H7 (cell line): ENCODE results near the gene OLFM1. TPM values are rescaled to one million over a fixed set of nuclear protein-coding genes. Genes with fewer than 3 reads are reported as not detected.
"Not testable (repeated sequence)": the region's sequence is repeated elsewhere in the genome, so short reads cannot be mapped to it uniquely, and the experiment has no call there.

Experiments used
- DNase-seq: peaks from one replicate; pipeline ENCODE4 v3.0.0; 2012
- H3K27me3 ChIP-seq: 2 replicates; pipeline ENCODE4 v1.6.0; 2011; ENCODE audit warnings: mild to moderate bottlenecking, low read length; ENCODE audit not compliant: control insufficient read depth, insufficient read depth
- H3K36me3 ChIP-seq: replicated peaks from 2 replicates; pipeline ENCODE4 v1.5.1; 2011; ENCODE audit warnings: low read length; ENCODE audit not compliant: control insufficient read depth, insufficient read depth
- H3K4me3 ChIP-seq: 2 replicates; pipeline ENCODE4 v1.5.1; 2011; ENCODE audit warnings: low read depth, mild to moderate bottlenecking, control low read depth, low read length, moderate library complexity; ENCODE audit not compliant: insufficient read depth
- total RNA-seq: library from RNA; depleted of rRNA; stranded (reverse); fragments of >200 nt; shearing (Covaris generic); gene quantifications from 2 replicates; pipeline ENCODE4 v1.2.3, GENCODE V29; 2014

The OLFM1 gene
- total RNA-seq, 1 experiment from 2014 or later: 58.2 TPM

DNA sequence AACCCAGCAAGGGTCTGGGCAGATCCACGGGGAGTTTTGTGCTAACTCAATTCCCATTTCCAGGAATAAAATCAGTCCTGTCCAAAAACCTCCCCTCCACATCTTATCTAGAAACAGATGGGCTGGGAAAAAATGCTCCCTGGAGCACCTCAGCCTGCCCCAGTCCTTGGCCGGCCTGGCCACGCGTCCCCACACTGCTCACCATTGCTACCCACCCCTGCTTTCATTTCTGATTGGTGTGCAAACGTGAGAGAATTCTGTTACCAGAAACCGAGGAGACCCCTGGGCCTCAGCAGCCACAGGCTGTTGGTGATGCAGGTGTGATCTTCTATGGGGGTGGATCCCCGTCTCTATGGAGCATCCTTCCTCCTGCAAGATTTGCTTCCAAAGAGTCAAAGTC is 38.0 kb upstream of the OLFM1 start:
- no peak overlapping the region for H3K4me3 ChIP-seq
- no peaks in the 10 kb centered on the region for H3K36me3 ChIP-seq
- H3K27me3 ChIP-seq: no peaks in the 10 kb centered on the region
- no peak for DNase-seq

DNA sequence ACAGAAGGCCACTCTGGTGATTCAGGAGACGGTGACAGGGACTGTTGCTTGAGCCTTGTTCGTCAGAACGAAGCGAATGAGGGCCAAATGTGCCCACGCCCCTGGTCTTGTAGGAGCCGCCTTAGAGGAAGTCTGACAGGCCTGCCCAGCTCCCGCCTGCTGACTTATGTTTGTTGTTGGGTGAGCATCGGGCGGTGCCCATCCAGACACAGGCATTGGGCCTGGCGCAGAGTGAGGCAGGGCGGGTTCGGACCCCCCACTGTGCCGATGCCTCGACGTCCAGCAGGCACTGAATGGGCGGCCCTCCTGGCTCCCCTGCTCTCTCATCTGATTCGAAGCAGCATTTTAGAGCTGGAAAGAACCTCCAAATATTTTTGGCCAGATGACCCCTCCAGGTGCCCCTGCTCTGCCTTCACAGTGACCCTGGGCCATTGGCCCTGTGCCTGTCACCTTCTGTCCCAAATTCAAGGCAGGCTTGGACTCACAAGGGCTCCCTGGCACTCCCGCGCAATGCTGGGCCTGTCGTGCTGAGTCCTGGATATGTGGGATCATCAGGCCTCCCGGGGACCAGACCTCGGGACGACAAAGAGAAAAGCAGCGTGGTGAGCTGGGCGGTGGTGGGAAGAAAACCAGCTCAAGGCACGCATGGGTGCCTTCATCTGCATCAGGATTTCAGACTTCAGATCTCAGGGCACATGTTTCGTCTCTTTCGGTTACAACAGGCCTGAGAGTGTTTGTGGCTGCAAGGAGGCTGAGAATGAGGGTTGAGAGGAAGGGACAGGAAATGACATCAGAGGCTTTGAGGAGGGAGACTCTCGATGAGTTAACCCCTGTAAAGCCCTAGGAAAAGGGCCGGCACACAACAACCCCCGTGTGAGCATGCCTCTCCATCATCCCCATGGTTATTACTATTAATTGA is 37.1 kb upstream of the OLFM1 start:
- no peaks in the 10 kb centered on the region for H3K27me3 ChIP-seq
- no peak for DNase-seq
- no peak overlapping the region for H3K4me3 ChIP-seq
- no peaks in the 10 kb centered on the region for H3K36me3 ChIP-seq

DNA sequence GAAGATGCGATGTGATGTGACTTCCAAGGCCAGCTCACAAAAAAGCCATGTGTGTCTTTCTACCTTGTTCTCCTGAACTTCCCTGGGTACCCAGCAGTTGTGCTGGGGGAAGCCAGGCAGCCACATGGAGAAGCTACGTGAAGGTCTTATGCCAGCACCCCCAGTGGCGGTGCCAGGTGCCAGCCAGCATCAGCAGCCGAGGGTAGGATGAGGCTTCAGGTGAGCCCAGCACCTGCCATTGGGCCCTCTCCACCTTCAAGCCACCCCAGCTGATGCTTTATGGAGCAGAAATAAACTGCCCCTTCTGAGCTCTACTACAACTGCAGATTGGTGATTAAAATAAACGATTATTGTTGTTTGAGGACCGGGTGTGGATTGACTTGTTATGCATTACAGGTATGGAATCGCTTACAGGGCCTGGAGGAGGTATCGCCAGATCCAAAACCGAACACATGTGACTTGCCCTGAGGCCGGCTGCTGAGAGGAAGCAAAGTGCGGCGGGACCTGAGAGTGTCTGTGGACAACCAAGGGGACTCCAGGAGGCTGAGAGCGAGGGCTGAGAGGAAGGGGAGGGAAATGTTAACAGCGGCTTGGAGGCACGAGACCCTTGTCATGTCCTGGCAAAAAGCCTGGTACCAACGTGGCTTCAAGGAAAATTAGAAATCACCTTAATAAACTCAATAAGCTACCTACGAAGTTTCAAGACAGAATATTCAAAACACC is 36.0 kb upstream of the OLFM1 start:
- DNase-seq: no peak
- Histone ChIP-seq H3K4me3 (no peak overlapping the region), H3K27me3 (no peaks in the 10 kb centered on the region), H3K36me3 (no peaks in the 10 kb centered on the region)

DNA sequence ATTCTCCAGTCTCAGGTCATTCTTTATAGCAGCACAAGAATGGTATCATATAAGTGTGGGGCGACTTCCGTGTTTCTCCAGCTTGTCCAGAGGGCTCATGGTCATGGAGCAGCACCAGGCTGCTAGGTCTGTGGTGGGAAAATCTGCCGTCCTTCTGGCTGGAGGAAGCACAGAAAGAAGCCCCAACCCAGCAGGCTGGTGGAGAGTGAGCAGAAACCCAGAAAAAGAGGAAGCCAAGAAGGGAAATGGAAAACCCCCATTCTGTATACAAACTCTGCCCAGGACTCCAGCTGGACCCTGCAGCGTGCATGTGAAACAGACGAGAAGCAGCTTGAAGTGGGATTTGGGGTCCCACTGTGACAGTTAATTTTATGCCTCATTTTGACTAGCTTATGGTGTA is 34.3 kb upstream of the OLFM1 start:
- no peaks in the 10 kb centered on the region for H3K27me3 ChIP-seq
- H3K4me3 ChIP-seq: no peak overlapping the region
- H3K36me3 ChIP-seq: no peaks in the 10 kb centered on the region
- no peak for DNase-seq

DNA sequence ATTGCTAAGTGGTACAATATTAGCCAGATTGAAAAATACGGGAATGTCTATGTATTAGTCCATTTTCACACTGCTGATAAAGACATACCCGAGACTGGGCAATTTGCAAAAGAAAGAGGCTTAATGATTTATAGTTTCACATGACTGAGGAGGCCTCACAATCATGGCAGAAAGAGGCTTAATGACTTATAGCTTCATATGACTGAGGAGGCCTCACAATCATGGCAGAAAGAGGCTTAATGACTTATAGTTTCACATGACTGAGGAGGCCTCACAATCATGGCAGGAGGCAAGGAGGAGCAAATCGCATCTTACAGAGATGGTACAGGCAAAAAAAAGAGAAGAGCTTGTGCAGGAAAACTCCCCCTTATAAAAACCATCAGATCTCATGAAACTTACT is 32.3 kb upstream of the OLFM1 start:
- Histone ChIP-seq H3K36me3 (no peaks in the 10 kb centered on the region), H3K4me3 (no peak overlapping the region), H3K27me3 (no peaks in the 10 kb centered on the region)
- no peak for DNase-seq

DNA sequence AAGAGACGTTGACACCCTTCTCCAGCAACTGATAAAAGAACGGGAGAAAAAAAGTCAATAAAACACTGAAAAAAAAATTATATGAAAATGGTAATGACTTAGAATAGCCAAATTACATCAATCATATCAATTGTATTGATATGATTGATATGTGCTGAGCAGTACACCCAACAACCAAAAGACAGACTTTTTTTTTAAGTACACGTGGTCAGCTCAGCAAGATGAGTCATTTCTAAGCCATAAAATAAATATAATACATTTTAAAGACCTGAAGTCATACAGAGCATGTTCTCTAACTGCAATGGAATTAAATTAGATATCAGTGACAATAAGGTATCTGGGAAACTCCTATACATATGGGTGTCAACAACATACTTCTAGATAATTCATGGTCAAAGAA is 30.9 kb upstream of the OLFM1 start:
- no peak overlapping the region for H3K4me3 ChIP-seq
- H3K36me3 ChIP-seq: no peaks in the 10 kb centered on the region
- H3K27me3 ChIP-seq: no peaks in the 10 kb centered on the region
- DNase-seq: no peak

DNA sequence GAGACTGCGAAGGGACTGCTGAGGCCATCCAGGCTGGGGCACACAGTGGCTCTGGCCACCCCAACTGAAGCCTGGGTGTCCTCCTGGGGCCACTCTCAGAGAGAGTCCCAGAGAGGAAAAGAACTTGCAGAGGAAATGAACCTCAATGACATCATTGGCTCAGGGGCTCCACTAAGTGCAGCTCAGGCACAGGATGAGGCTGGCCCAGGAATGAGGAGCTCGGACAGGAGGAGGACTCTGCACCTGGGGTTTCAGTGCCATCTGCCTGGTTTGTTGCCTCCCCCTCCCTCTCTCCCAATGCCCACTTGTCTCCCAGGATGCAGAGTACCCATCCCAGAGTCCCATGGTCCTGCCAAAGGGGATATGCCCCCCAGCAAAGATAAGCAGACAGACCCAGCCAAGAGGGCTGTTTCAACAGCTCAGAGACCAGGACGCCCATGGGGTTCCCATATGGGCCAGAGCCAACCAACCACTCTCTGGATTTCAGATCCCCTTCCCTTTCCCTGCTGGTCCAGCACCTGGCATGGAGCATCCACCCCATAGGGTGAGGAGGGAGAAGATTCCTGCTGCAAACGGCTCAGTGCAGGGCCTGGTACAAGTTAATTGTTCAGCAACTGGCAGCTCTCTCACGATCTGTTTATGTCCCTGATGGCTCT is 26.9 kb upstream of the OLFM1 start:
- no peaks in the 10 kb centered on the region for H3K36me3 ChIP-seq
- no peaks in the 10 kb centered on the region for H3K27me3 ChIP-seq
- no peak overlapping the region for H3K4me3 ChIP-seq
- no peak for DNase-seq

DNA sequence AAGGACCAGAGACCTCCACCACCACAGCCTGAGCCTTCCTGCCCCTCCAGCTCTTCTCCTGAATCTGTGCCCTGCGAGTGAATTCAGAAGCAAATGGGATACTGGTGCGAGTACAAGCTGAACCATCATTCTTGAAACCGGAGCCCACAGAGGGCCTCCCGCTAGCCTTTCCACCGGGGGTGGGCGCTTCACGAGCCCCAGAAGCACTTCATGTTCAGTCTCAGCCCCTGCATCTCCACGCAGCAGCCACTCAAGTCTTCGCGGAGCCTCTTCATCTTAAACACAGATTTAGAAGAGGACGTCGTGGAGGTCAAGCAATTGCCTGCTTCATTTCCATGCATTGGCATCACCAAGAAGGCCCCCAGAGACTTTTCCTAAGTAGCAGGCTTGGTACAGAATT is 26.0 kb upstream of the OLFM1 start:
- DNase-seq: no peak
- no peaks in the 10 kb centered on the region for H3K27me3 ChIP-seq
- H3K36me3 ChIP-seq: no peaks in the 10 kb centered on the region
- no peak overlapping the region for H3K4me3 ChIP-seq

DNA sequence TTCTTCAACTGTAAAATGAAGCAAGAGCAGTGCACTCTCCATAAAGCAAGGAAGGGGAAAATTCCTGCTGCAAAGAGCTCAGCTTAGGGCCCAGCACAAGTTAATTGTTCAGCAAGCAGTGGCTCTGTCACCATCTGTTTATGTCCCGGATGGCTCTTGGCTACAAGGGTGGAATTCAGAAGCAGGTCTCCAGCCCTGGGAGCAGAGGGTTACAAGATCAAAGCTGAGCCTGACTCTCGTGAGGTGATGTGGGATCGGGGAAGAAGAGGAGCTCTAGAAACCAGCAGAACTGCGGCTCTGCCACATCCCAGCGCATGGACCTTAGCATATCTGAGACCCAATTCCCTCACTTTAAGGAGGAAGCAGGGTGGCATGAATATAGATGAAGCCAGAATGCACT is 25.2 kb upstream of the OLFM1 start:
- Histone ChIP-seq H3K27me3 (no peaks in the 10 kb centered on the region), H3K36me3 (no peaks in the 10 kb centered on the region), H3K4me3 (no peak overlapping the region)
- DNase-seq: no peak

DNA sequence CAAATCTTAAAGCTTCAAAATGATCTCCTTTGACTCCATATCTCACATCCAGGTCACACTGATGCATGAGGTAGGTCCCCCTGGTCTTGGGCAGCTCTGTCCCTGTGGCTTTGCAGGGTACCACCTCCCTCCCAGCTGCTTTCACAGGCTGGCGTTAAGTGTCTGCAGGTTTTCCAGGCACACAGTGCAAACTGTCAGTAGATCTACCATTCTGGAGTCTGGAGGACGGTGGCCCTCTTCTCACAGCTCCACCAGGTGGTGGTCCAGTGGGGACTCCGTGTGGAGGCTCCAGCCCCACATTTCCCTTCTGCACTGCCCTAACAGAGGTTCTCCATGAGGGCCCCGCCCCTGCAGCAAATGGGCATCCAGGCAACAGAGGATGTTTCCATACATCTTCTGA is 24.0 kb upstream of the OLFM1 start:
- H3K36me3 ChIP-seq, H3K4me3 ChIP-seq, H3K27me3 ChIP-seq, DNase-seq: not testable (repeated sequence)

DNA sequence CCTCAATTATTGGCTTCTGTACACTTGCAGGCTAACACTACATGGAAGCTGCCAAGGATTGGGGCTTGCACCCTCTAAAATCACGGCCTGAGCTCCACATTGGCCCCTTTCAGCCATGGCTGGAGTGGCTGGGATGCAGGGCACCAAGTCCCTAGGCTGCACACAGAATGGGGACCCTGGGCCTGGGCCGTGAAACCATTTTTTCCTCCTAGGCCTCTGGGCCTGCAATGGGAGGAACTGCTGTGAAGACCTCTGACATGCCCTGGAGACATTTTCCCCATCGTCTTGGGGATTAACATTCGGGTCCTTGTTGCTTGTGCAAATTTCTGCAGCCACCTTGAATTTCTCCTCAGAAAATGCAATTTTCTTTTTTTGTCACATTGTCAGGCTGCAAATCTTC is 23.6 kb upstream of the OLFM1 start:
- not testable (repeated sequence) for H3K4me3 ChIP-seq, H3K36me3 ChIP-seq, H3K27me3 ChIP-seq, DNase-seq

DNA sequence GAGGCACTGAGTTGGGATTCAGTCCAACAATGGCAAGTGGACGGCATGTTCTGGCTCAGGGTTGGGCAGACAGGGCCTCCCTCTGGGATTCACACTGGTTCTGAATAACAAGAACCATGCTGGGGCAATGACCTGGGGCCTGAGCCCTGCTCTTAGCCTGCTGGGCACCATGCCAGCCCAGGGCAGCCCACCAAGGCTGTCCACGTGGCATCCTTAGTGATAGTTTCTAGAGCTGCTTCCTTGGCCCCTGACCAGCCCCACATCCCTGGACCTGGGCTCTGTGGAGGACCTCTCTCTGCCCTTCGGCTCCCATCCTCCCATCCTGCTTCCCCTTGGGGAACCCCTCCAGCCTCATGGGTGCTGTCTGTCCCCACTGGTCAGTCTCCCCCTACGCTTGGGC is 22.3 kb upstream of the OLFM1 start:
- H3K27me3 ChIP-seq: no peaks in the 10 kb centered on the region
- H3K36me3 ChIP-seq: no peaks in the 10 kb centered on the region
- no peak for DNase-seq
- no peak overlapping the region for H3K4me3 ChIP-seq

DNA sequence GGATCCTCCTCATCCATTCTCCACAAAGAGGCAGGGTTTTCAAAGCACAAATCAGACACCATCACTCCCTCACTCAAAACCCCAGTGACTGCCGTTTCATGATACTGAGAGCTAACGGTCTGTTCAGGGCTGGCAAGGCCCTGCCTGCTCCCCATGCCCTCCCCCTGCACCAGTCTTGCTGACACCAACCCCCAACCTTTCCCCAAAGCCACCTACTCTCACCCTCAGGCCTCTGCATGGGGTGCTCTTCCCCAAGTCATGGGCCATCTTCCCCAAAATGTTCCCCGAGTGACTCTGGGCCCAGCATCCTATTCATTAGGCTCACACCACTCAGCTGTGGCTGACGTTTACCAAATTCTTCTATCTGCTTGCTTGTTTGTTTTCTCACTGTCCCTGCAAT is 21.7 kb upstream of the OLFM1 start:
- DNase-seq: no peak
- Histone ChIP-seq H3K4me3 (no peak overlapping the region), H3K36me3 (no peaks in the 10 kb centered on the region), H3K27me3 (no peaks in the 10 kb centered on the region)

DNA sequence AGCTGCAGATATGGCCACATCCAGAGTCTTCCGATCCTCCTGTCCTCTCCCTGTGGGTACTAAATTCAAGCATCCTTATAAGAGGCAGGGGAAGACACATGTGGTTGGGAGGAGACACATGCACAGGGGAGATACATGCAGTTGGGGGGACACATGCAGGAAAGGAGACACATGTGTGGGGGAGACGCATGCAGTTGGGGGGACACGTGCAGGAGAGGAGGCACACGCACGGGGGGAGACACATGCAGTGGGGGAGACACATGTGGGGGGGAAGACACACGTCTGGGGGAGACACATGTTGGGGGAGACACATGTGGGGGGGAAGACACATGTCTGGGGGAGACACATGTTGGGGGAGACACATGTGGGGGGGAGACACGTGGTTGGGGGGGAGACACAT is 21.2 kb upstream of the OLFM1 start:
- H3K27me3 ChIP-seq: no peaks in the 10 kb centered on the region
- H3K36me3 ChIP-seq: no peaks in the 10 kb centered on the region
- DNase-seq: no peak
- no peak overlapping the region for H3K4me3 ChIP-seq
